Measurements from ENCODE around the gene CDKN2B-AS1.

CDKN2B-AS1 gene

DNA sequence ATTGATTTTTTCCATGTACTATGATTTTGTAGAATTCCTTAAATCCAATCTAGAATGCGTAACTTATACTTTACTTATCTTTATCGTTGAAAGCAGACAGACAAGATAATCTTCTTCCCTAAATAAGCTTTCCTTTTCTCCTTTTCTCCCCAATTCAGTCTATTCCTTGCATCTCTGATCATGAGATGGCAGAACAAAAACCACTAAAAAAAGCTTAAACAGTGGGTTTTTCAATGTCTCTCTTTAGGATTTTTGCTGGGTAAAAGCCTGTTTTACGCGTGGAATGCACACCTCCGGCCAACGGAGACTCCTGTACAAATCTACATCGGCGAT lies 13.8 kb downstream of the CDKN2B-AS1 start:
- no peak for DNase-seq

DNA sequence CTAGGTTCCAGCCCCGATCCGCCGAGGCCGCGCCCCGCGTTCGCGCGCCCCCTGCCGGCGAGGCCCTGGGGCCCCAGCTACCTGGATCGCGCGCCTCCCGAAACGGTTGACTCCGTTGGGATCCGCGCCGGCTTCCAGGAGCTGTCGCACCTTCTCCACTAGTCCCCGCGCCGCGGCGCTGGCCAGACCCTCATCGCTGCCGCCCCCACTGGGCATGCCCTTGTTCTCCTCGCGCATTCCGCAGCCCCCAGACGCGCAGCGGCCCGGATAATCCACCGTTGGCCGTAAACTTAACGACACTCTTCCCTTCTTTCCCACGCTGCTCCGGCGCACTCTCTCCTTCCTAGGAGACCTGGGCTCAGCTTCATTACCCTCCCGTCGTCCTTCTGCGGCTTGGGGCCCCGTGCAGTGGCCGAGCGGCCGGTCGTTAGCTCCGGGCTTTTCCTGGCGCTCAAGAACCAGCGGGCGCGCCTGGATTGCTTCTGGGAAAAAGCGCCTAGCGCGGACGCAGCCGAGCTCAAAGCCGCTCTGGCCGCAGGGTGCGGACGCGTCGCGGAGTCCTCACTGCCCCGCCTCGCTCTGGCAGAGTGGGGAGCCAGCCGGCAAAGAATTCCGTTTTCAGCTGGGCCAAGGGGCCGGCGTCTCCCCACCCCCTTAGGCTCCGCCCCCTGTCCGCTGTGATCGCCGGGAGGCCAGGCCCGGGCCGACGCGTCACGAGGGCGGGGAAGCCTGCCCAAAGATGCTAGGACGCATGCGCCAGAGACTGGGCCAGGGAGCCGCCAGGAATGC lies 14.3 kb downstream of the CDKN2B-AS1 start, which contains the start of gene CDKN2B:
Gene CDKN2B, minus strand, starts transcription at position 589 of the 789 bp plus-strand sequence. Its CDS starts 352 bp downstream, at position 237.
- DNase-seq = no peak

DNA sequence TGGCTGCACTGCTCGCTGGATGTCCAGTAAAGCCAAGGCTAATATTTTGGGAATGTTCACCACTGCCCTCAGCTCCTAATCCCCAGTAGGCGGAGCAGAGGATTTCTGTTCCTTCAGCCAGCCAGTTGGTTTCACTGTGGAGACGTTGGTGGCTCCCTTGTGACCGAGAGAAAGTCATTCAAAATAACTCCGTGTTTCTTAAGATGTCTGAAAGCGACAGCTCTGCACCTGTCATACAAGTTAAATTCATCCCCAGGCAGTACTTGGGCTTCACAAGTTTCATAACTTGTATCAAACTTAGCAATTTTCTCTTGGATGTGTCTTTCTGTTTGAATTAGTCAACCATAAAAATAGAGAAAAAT lies 14.9 kb downstream of the CDKN2B-AS1 start:
- DNase-seq = no peak

DNA sequence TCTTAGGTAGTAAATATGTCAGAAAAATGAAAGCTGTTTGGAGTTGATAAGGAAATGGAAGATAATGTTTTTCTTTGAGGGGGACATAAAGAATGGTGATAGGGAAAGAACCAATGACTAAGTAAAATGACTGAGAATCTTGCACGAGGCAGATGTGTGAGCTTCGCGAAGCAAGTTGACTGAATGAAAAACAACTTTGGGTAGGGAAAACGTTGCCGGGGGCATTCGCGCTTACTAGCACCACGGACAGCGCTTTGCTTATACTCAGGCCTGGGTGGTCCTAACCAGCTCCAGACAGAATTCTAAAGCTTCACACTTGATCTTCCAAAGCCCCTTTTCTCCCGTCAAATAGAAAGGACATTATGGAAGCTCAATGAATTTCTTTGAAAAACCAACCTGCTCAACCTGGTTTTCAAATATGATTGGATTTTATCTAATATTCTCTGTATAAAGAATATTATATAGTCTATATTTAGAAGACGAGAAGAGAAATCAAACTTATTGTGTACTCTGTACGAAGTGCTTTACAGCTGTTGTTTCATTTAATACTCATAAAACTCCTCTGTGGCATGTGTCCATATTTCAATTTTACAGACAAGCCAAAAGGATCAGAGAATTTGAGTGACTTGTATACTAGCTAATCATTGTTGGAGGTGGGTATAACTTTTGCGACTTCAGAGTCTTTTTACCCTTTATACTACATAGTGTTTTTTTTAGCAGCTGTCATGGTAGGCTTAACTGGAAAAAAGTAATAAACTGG lies 16.5 kb downstream of the CDKN2B-AS1 start:
- DNase-seq = no peak

DNA sequence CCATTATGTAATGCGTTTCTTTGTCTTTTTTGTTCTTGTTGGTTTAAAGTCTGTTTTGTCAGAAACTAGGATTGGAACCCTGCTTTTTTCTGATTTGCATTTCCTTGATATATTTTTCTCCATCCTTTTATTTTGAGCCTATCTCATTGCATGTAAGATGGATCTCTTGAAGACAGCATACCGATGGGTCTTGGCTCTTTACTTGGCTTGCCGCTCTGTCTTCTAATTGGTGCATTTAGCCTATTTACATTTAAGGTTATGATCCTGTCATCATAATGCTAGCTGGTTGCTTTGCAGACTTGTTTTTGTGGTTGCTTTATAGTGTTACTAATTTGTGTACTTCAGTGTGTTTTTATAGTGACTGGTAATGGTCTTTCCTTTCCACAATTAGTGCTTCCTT lies 27.8 kb downstream of the CDKN2B-AS1 start:
- DNase-seq = no peak

DNA sequence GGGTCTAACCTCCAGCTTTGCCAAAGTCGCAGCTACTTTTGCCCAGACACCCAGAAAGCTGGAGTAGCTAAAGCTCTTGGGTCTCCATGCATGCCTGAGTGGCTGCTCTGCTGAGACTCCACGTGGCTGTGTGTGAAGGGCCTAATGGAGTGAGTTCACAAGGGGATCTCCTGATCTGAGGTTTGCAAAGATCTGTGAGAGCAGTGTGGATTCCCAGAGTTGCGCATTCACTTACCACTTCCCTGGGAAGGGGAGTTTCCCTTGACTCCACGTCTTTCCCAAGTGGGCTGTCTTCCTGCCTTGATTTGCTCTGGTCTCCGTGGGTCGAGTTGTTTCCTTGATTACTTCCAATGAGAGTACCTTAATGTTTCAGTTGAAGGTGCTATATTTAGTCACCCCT lies 32.1 kb downstream of the CDKN2B-AS1 start:
- DNase-seq = no peak

DNA sequence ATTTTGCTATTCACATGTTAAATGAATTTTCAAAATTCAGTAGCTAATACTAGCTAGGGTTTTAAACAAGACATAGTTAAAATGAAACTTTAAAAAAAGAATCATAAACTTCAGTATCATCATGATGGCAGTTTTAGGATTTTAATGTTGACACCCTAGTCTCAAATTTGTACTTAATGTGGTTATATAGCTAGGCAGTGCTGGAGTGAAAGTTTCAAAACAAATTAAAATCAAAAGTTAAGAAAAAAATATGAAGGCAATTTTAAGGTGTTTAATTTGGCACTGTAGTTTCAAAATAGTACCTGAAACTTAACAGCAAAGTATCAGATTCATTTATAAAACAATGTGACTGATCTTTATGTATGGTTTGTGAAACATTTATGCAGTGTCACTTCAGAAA lies 33.8 kb downstream of the CDKN2B-AS1 start:
- no peak for DNase-seq

DNA sequence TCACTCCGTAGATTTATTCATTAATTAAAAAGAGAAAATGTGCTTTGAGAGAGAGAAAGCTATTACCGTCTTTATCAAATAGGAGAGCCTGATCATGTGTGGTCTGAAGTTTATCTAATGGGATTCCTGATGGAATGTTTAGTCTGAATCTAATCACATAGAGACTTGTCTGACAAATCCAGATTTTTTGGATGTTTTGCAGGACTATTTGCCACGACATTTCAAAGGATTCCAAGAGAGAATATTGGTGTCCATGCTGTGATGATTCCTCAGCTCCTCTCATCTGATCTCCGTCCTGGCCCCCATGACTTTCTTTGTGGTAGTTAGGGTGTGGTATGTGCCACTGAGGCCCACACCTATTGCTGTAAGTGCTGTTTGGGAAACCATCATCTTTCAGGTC lies 34.6 kb downstream of the CDKN2B-AS1 start:
- no peak for DNase-seq

DNA sequence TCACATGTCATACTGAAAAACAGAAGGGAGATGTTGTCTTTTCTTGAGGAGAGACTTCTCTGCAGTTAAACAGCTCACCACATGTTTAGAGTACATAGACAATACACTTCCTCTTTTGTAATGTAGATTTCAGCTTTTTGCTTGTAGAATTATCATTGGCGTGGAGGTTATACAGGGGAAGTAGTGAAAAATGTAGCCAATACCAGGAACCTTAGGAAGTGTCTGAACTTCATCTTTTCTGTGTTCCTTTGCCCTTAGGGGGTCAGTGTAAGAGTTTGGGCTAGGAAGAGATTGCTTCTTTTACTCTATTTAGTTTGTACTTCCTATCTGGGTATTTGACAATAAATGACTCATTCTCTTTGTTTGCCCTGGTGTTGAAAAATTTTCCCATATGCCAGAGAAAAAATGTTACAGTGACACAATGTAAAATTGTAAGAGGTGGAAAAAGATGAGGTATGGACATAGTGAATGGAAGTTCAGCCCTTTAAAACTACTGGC lies 35.6 kb downstream of the CDKN2B-AS1 start:
- DNase-seq = no peak

DNA sequence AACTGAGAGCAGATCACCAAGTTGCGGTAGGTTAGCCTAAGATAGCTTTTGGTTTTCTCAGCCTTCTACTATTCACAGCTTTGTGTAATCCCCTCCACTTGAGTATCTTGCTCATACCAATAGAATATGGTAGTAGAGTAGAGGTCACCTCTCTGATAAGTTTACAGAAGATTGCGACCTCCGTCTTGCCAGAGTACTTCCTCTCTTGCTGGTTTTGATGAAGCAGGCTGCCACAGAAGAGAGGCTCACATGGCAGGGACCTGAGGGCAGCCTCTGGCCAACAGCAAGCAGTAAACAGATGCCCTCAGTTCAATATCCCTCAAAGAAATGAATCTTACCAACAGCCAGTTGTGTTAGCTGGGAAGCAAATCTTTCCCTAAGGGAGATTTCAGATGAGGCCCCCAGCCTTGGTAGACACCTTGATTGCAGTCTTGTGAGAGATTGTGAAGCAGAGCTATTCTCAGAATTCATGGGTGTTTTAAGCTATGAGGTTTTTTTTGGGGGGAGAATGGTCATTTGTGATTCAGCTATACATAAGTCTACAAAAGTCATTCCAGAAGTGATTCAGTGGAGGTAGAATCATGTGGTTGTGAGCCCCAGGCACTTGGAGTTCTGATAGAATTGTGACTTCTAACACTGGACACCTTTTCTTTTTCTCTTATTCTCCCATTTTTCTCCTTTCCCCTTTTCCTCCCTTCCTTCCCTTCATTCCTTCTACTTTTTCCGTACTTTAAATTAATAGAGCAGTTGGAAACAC lies 37.2 kb downstream of the CDKN2B-AS1 start:
- DNase-seq = no peak

DNA sequence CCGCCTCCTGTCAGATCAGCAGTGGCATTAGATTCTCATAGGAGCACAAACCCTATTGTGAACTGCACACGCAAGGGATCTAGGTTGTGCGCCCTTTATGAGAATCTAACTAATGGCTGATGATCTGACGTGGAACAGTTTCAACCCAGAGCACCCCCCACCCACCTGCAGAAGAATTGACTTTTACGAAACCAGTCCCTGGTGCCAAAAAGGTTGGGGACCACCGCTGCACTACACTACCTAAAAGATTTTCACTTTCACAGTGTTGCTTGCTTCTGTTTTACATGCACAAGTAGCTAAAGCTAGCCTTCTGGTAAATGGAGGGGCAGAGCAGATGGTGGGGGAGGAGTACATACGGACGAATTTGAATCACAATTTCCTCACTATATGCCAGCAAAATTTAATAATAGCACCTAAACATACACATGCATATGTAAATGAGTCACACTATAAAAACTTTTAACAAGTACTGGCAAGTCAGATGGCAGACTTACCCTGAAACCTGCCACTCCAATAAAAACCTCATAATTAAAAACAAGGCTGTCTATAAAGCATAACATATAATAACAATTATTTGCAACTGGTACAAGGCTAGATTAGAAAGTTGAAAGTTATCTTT lies 38.5 kb downstream of the CDKN2B-AS1 start:
- DNase-seq = no peak

DNA sequence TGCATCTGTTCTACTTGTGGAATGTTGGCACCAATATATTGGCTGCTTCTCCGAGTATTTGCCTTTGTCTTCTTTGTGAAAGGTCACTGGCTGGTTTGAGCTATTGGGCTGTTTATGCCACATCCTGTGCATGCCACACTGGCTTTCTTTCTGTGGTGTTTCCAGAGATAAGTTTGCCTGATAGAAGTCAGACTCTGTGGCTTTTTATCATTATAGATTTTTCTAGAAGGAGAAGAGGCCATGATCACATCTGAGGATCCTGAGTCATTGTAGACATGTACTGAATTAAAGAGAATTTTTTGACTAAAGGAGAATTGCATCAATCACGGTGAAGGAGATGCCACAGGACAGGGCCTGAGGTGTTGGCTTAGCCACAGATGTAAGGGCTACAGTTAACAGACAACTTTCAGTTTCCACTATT lies 41.0 kb downstream of the CDKN2B-AS1 start:
- DNase-seq = no peak

DNA sequence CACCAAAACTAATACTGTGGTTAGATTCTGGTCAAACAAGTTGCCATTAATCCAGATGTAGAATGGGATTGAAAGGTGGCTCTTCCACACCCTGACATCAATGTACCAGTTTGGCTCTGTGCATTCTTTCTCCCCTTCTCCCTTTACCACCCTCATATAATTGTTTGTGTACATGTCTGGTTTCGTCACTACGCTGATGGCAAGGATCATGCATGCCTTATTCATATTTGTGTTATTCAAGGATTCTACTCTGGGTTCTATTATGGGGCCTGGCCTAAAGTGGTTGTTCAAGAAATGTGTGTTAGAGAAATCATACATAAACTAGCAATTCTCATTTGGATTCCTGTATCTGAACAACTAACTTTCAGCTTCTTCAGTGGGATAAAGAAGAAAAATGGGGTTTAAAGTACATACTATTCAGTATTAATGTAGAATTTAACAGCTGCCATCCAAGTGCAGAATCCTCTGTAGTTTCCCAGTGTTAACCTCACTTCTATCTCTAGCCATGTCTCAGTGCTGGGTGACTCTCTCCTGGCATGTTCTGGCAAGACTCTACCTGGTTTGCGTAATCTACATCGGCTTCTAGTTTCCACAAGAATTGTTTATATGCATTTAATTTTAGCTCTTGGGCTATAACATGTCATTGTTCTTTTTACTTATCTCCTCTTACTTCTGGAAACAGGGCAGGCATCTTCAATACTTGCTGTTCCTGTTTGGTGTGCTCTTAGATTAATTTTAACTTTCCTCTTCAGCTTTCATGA lies 42.5 kb downstream of the CDKN2B-AS1 start:
- DNase-seq = no peak

DNA sequence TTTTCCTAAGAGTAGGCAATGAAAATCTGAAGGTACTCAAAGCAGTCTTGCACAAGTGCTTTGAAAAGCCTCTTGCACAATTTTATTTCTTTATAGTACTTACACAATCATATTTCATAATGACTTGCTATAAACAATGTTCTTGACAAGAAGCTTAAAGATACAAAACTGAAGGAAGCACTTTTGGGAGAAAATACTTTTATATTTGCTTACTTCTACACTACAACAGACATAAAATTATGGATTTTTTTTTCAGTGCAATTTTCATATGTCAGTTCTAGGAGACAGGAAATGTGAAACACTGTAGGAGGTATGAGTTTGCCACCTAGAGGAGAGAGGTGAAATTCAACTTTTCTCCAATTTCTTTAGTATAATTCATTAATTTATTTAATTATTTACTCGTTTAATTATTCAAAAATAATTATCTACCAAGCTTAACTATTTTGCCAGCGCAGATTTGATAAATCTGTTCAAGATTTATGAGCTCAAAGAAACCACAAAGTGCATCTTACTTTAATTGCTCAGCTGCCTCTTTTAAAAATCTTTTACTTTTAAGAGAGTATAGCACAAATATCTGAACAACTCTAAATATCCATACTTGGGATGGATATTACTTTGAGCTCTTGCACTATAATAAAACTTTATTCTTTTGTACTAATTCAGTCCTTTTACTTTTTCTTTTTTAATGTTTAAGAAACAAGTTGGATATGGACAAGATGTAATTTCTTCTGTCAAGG lies 43.5 kb downstream of the CDKN2B-AS1 start:
- no peak for DNase-seq

DNA sequence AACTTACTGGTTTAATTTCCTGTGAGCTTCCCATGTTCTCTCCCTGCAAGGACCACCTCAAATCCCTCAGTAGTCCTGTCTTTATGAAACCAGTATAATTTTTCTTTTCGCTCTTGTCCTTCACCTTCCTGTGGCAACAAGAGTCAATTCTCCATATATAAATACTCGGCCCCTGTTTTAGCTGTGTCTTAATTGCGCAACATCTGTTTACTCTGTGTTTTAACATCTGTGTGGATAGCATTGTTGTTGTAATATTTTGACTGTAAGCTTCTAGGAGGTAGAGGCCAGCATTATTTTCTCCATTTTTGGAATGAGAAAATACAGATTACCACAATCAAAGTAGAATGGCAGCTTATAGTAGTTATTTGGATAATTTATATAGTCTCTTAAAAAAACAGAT lies 44.7 kb downstream of the CDKN2B-AS1 start:
- DNase-seq = no peak

DNA sequence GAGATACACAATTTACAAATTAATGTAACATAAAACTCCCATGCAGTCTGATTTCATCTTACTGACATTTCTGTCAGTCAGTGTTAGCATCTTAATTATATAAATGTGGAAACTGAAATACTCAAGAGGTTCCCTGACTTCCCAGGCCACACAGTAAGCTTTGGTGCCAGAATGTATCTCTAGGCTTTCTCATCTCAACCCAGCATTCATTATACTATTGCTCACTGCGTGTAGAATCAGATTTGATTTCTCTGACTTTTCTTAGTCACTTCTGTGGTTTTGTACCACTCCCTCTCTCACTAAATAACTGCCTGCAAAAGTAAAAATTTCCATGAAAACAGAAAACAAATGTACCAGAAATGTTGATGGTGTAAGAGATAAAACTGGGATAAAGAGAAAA lies 46.2 kb downstream of the CDKN2B-AS1 start:
- no peak for DNase-seq

DNA sequence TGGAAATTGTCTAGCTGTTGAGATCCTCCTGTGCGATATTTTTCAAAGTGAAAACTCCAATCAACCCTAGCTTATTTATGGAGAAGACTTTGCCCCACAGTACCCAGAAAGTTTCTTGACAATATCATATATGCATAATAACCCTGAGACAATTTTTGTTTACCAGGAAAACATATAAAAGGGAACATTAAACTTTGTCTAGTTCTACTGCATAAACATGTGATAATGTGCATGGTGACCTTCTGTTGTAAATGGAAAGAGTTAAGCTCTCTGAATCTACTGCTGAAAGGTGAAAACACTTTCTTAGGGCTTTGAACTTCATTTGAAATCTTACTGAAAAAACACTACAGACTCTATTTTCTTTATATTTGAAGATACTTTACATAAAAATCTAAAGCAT lies 46.8 kb downstream of the CDKN2B-AS1 start:
- DNase-seq = no peak

DNA sequence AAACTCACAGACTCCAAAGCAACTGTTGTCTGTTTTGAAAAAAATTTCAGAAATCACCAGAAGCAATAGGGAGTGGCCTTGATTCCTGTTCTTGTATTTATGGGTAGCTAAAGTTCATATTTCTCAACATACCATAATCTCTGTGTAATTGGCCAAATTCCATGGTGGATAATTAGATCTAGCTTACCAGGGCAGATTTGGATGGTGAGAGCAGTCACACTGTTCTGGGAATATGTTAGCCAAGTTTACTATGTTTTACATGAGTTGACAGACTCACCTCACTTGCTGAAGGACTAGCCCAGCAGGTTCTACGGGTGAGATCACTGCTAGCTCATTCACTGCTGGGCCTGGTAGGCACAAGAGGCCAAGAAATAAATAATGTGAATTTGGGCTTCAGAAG lies 47.2 kb downstream of the CDKN2B-AS1 start:
- no peak for DNase-seq

DNA sequence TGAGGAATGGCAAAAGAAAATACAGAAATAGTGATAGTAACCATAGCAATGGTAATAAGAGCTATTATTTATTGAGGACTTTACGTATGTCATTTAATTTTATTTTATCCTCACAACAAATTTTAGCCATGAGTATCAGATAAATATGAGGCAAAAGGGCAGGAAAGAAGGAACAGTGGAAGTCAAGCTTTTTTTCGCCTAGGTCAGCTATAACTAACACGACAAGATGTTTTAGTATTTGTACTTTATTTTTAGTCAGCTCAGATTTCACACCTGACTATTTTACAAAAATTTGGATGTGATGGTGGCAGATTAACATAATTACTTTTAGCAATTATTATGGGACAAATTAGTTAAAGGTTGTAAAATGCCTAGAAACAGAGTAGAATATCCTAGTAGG lies 49.3 kb downstream of the CDKN2B-AS1 start:
- DNase-seq = no peak

DNA sequence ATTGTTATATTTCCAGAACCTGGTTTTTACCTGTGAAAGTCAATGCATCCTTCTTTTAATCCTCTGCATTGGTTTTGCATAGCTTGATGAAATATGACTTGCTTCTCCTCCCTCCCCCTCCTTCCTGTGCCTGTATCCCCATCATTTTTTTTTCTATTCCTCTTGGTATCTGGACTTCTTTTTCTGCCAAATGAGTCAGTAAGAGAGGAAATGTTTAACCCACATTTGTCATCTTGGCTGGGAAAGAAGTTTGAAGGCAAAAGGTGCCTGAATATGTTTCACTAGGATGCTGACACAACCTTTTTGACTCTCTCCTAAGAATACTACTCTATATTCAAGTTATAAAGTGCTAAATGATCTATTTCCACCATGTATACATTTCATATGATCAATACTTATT lies 50.0 kb downstream of the CDKN2B-AS1 start:
- no peak for DNase-seq

DNA sequence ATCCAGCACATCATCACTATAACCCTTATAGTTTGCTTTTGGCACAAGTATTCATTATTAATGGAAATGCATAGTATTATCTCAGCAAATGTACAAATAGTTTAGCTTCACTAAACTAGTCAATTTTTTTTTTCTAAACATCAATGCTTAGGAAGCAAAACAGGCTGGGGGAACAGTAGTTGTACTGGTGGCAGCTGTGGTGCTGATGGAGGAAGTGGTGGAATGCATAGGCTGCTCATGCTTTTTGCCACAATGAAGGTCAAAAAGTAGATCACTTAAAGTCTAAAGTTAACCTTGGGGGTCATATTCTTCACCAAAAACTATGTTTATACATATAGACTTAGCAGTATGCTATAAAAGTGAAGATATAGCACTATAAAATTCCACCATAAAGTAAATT lies 50.8 kb downstream of the CDKN2B-AS1 start:
- no peak for DNase-seq

Measured in cerebellar nuclear complex (tissue), 1 donor.